GM23338 (cell line): ENCODE results near the gene TRAM2.

ENCODE experiments used
- CREB1 ChIP-seq: fragments of 250-450 bp; sonication (Bioruptor Pico); IDR thresholded peaks from 2 replicates; pipeline ENCODE4 v1.5.0; 2020; ENCODE audit warnings: low read depth, mild to moderate bottlenecking, moderate library complexity
- CTCF ChIP-seq, 2 experiments: fragments of 200-600 bp in 1 of 2; sonication (generic) in 1 of 2; conservative IDR thresholded peaks; 2 replicates each; pipeline versions ENCODE4 v1.5.1 to v1.6.1; 2016 to 2017; ENCODE audit warnings: antibody characterized with exemption in 2 of 2, low read depth in 2 of 2, mild to moderate bottlenecking in 2 of 2, moderate library complexity in 1 of 2
- ETS1 ChIP-seq: IDR thresholded peaks from 2 replicates; pipeline ENCODE4 v1.6.1; 2016; ENCODE audit warnings: antibody characterized with exemption
- EZH2 ChIP-seq: fragments of 200-600 bp; sonication (generic); IDR thresholded peaks from one replicate; pipeline ENCODE4 v1.8.0; 2017; ENCODE audit warnings: antibody characterized with exemption, mild to moderate bottlenecking, low read depth; ENCODE audit not compliant: unreplicated experiment
- EZH2phosphoT487 ChIP-seq: fragments of 200-600 bp; sonication (generic); IDR thresholded peaks from one replicate; pipeline ENCODE4 v1.8.1; 2018; ENCODE audit warnings: antibody characterized with exemption; ENCODE audit not compliant: unreplicated experiment
- NANOG ChIP-seq: IDR thresholded peaks from 2 replicates; pipeline ENCODE4 v1.6.1; 2016; ENCODE audit warnings: antibody characterized with exemption, borderline replicate concordance
- POLR2AphosphoS5 ChIP-seq: IDR thresholded peaks from 2 replicates; pipeline ENCODE4 v1.6.1; 2016; ENCODE audit warnings: antibody characterized with exemption, low read depth
- REST ChIP-seq: IDR thresholded peaks from one replicate; pipeline ENCODE4 v1.6.1; 2018; ENCODE audit warnings: antibody characterized with exemption; ENCODE audit not compliant: unreplicated experiment

GRCh38 chr6:52621631-52622030 is 44.8 kb upstream of the TRAM2 start:
- TF ChIP-seq CTCF (conservative IDR thresholded peaks at IDR 0.05; ENCODE audit: low read depth in 2 of 2) (no peak), POLR2AphosphoS5 (no peak), EZH2 (no peak), NANOG (no peak), CREB1 (CRISPR knock-in tag) (no peak), ETS1 (no peak), REST (no peak), EZH2phosphoT487 (no peak)
